Mesendoderm (in vitro differentiated cells): ENCODE measurements around the gene CCM2.

Experiments
- DNase-seq: peaks from one replicate; pipeline ENCODE4 v3.0.0; 2013
- H2AK5ac ChIP-seq: 2 replicates; pipeline ENCODE4 v1.6.1; 2013; ENCODE audit warnings: low read length, inconsistent platforms
- H2BK120ac ChIP-seq: 2 replicates; pipeline ENCODE4 v1.6.1; 2013; ENCODE audit warnings: low read depth, mild to moderate bottlenecking, low read length, moderate library complexity, mixed read lengths
- H2BK15ac ChIP-seq: replicated peaks from 2 replicates; pipeline ENCODE4 v1.6.1; 2013; ENCODE audit warnings: low read depth, mild to moderate bottlenecking, moderate library complexity
- H2BK5ac ChIP-seq: 2 replicates; pipeline ENCODE4 v1.6.1; 2013; ENCODE audit warnings: low read length, inconsistent platforms
- H3K18ac ChIP-seq: 2 replicates; pipeline ENCODE4 v1.6.1; 2013; ENCODE audit warnings: mild to moderate bottlenecking, low read length, mixed read lengths
- H3K23ac ChIP-seq: one replicate; pipeline ENCODE4 v1.6.1; 2013; ENCODE audit warnings: low read length
- H3K27ac ChIP-seq: 2 replicates; pipeline ENCODE4 v1.5.1; 2013; ENCODE audit warnings: low read depth, mild to moderate bottlenecking, inconsistent platforms, low read length, moderate library complexity
- H3K27me3 ChIP-seq: 2 replicates; pipeline ENCODE4 v1.6.1; 2013; ENCODE audit warnings: low read length, control low read depth, mild to moderate bottlenecking, inconsistent platforms; ENCODE audit not compliant: insufficient read depth, poor library complexity
- H3K36me3 ChIP-seq: 2 replicates; pipeline ENCODE4 v1.6.1; 2013; ENCODE audit warnings: low read length, inconsistent platforms; ENCODE audit not compliant: control insufficient read depth, insufficient read depth
- H3K4ac ChIP-seq: one replicate; pipeline ENCODE4 v1.6.1; 2013; ENCODE audit warnings: low read depth, mild to moderate bottlenecking, low read length, moderate library complexity
- H3K4me1 ChIP-seq: 2 replicates; pipeline ENCODE4 v1.6.1; 2013; ENCODE audit warnings: low read depth, low read length, inconsistent platforms; ENCODE audit not compliant: control insufficient read depth
- H3K4me2 ChIP-seq: 2 replicates; pipeline ENCODE4 v1.6.1; 2013; ENCODE audit warnings: low read length
- H3K4me3 ChIP-seq: 2 replicates; pipeline ENCODE4 v1.5.1; 2013; ENCODE audit warnings: mild to moderate bottlenecking, low read length
- H3K56ac ChIP-seq: one replicate; pipeline ENCODE4 v1.6.1; 2013; ENCODE audit warnings: low read length
- H3K79me1 ChIP-seq: 2 replicates; pipeline ENCODE4 v1.6.1; 2013; ENCODE audit warnings: low read length, inconsistent platforms
- H3K79me2 ChIP-seq: 2 replicates; pipeline ENCODE4 v1.6.1; 2013; ENCODE audit warnings: mild to moderate bottlenecking, low read length; ENCODE audit not compliant: control insufficient read depth, insufficient read depth
- H3K9ac ChIP-seq: 2 replicates; pipeline ENCODE4 v1.6.1; 2013; ENCODE audit warnings: low read length, inconsistent platforms
- H4K5ac ChIP-seq: one replicate; pipeline ENCODE4 v1.6.1; 2013; ENCODE audit warnings: low read length
- H4K8ac ChIP-seq: one replicate; pipeline ENCODE4 v1.6.1; 2013; ENCODE audit warnings: low read depth, mild to moderate bottlenecking, control low read depth, low read length, moderate library complexity
- WGBS: extraction: QIAGEN DNeasy Blood & Tissue Kit; methylation state at CpG from one replicate; pipeline ENCODE4 v1.1.7; 2013; ENCODE audit warnings: low lambda C conversion rate, missing lambda C conversion rate; ENCODE audit not compliant: insufficient coverage; ENCODE audit errors: extremely low coverage; 5-methylcytosine and 5-hydroxymethylcytosine counted together

The CCM2 gene

DNA sequence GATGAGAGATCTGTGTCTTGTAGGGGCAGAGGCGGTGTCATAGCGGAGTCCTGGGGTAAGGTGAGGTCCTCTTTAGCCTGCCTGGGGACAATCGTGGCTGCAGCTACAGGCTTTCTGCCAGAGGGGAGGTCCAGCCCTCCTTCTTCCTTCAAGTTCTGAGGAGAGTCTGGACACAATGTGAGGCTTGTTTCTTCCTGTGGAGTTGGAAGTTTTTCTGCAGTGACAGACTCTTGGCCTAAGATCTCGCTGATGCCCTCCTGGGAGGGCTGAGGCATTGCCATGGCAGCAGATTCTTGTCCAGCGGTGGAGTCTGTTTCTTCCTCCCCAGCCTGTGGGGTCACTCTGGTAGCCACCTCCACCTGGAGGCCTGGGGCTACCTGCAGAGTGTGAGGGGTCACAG lies 84.3 kb downstream of the CCM2 start:
- no peak overlapping the region for H3K23ac ChIP-seq
- H2BK5ac ChIP-seq, result no peak overlapping the region
- H2AK5ac ChIP-seq, result no peak overlapping the region
- H3K79me1 ChIP-seq, result no peaks in the 10 kb centered on the region
- no peaks in the 10 kb centered on the region for H3K4me1 ChIP-seq
- no peak overlapping the region for H2BK120ac ChIP-seq
- no peak overlapping the region for H2BK15ac ChIP-seq
- H3K18ac ChIP-seq, result no peak overlapping the region
- WGBS, result no CpG with 5 or more reads among the region's 5 CpGs
- no peak overlapping the region for H4K8ac ChIP-seq
- DNase-seq, result no peak
- H3K27ac ChIP-seq, result no peak overlapping the region
- no peaks in the 10 kb centered on the region for H3K79me2 ChIP-seq
- H3K56ac ChIP-seq, result no peak overlapping the region
- no peak overlapping the region for H3K4ac ChIP-seq
- no peak overlapping the region for H3K4me2 ChIP-seq
- H3K9ac ChIP-seq, result no peak overlapping the region
- H3K36me3 ChIP-seq, result no peaks in the 10 kb centered on the region
- no peak overlapping the region for H3K4me3 ChIP-seq
- no peaks in the 10 kb centered on the region for H3K27me3 ChIP-seq
- H4K5ac ChIP-seq, result no peak overlapping the region

GRCh38 chr7:45084901-45085618 lies 85.1 kb downstream of the CCM2 start:
- Histone ChIP-seq H3K23ac (no peak overlapping the region), H3K18ac (no peak overlapping the region), H2BK120ac (no peak overlapping the region), H2BK5ac (no peak overlapping the region), H4K5ac (no peak overlapping the region), H3K79me1 (no peaks in the 10 kb centered on the region), H3K27me3 (no peaks in the 10 kb centered on the region), H3K79me2 (no peaks in the 10 kb centered on the region), H2AK5ac (no peak overlapping the region), H3K9ac (no peak overlapping the region), H4K8ac (no peak overlapping the region), H3K4ac (no peak overlapping the region), H2BK15ac (no peak overlapping the region), H3K56ac (no peak overlapping the region), H3K4me3 (no peak overlapping the region), H3K27ac (no peak overlapping the region), H3K36me3 (no peaks in the 10 kb centered on the region), H3K4me2 (no peak overlapping the region), H3K4me1 (no peaks in the 10 kb centered on the region)
- no CpG with 5 or more reads among the region's 24 CpGs for WGBS
- no peak for DNase-seq

DNA sequence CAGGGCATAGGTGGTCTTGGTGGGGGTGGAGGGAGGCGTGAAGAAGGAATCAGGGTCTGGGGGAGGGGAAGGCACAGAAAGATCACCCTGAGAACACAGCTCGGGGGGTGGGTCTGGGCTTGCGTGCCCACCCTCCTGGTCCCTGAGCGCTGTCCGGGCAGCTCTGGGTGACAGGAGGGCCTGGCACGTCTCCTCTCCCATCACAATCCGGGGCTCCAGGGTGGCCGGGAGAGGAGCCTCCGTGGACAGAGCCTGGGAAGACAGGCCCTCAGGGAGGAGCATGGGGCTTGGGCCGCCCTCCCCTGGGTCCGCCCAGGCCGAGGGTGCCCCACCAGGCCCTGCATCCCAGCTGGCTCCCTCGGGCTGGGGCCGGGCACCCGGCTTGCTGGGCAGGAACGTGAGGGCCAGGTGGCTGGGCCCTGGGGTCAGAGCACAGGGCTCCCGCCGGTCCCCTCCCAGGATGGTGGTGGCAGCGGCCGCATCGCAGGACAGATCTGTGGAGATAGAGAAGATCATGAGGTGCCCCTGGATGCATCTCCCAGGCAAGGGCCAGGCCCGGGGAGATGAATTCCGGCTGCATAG lies 85.7 kb downstream of the CCM2 start:
- no peaks in the 10 kb centered on the region for H3K36me3 ChIP-seq
- no peak for DNase-seq
- no peaks in the 10 kb centered on the region for H3K79me1 ChIP-seq
- no peak overlapping the region for H3K18ac ChIP-seq
- no peak overlapping the region for H3K56ac ChIP-seq
- H4K5ac ChIP-seq, result no peak overlapping the region
- no peak overlapping the region for H3K4me2 ChIP-seq
- H2BK120ac ChIP-seq, result no peak overlapping the region
- H2BK5ac ChIP-seq, result no peak overlapping the region
- H3K4ac ChIP-seq, result no peak overlapping the region
- no peak overlapping the region for H2AK5ac ChIP-seq
- H3K23ac ChIP-seq, result no peak overlapping the region
- no peak overlapping the region for H3K27ac ChIP-seq
- H3K27me3 ChIP-seq, result no peaks in the 10 kb centered on the region
- H4K8ac ChIP-seq, result no peak overlapping the region
- H3K4me1 ChIP-seq, result no peaks in the 10 kb centered on the region
- H3K79me2 ChIP-seq, result no peaks in the 10 kb centered on the region
- no peak overlapping the region for H3K9ac ChIP-seq
- no peak overlapping the region for H2BK15ac ChIP-seq
- no CpG with 5 or more reads among the region's 23 CpGs for WGBS
- no peak overlapping the region for H3K4me3 ChIP-seq

DNA sequence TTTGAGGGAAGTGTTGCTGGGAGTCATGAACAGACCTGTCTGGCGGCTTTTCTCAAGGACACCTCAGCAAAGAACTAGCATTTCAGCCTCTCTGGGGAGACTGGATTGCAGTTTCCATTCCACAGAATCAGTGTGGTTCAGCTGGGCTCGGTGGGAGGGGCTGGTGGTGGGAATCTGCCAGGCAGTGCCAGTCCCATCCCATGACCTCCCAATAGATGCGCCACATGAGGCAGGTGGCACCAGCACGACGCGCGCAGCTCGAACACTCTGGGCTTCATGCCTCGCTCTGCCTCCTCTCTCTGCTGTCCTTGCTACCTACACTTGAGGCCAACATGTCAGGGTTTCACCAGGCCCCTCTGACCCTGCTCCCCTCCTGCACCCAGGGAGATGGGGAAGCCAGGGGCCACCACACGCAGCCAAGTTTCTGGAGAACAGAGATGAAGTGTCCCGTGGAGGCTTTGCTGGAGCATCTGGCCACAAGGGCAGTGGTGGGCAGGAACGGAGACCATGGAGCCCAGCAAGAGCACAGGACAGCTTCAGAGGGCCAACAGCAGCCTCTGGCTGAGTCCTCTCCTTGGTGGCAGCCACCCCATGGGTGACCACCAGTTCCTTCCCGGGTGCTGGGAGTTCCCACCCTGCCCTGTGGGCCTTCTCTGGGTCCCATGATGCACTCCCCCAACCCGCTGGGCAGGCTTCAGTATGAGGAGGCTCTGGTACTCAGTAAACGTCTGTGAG lies 86.5 kb downstream of the CCM2 start:
- Histone ChIP-seq H3K23ac (no peak overlapping the region), H3K18ac (no peak overlapping the region), H3K79me2 (no peaks in the 10 kb centered on the region), H2AK5ac (no peak overlapping the region), H3K79me1 (no peaks in the 10 kb centered on the region), H2BK15ac (no peak overlapping the region), H3K4me3 (no peak overlapping the region), H3K56ac (no peak overlapping the region), H3K27me3 (no peaks in the 10 kb centered on the region), H3K4ac (no peak overlapping the region), H3K4me1 (no peaks in the 10 kb centered on the region), H3K9ac (no peak overlapping the region), H3K4me2 (no peak overlapping the region), H4K8ac (no peak overlapping the region), H2BK5ac (no peak overlapping the region), H3K36me3 (no peaks in the 10 kb centered on the region), H2BK120ac (no peak overlapping the region), H4K5ac (no peak overlapping the region), H3K27ac (no peak overlapping the region)
- no peak for DNase-seq
- no CpG with 5 or more reads among the region's 15 CpGs for WGBS

DNA sequence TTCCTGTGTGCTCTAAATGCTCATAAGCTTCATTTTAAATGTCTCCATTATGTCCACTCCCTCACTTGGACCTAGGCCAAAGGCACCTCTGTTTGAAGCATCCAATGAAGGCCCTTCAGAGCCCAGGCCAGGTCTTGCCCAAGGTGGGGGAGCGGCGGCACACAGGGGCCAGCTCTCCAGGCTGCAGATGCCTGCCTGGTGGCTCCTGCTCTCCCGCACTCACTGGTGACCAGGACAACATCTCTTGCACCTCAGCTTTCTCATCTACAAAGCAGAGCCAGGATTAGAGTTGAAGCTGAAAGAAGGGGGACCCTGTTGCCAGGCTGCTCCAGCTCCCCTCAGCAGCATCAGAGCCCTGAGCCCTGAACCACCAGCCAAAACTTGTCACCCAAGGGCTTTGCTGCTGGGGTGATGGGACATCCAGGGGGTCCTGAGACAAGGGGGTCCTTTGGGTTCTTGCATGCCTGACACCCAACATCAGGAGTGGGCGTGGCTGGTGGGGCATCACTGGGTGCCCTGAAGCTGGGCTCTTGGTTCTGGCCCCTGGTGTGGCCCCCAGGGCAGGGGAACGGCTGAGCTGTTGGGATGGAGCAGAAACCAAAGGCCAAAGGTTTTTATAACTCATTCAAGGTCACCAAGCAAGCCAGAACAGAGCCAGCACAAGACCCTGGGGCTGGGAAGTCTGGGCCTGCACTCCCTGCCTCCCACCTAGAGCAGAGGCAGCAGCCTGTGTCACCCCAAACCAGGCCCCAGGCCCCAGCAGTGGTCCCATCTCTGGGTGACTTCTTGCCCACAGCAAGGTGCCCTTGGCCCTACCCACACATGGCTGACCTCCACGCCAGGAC lies 87.5 kb downstream of the CCM2 start:
- Histone ChIP-seq H2AK5ac (no peak overlapping the region), H3K79me2 (no peaks in the 10 kb centered on the region), H3K27ac (no peak overlapping the region), H3K36me3 (no peaks in the 10 kb centered on the region), H3K4me2 (no peak overlapping the region), H3K23ac (no peak overlapping the region), H3K56ac (no peak overlapping the region), H3K4ac (no peak overlapping the region), H4K8ac (no peak overlapping the region), H3K9ac (no peak overlapping the region), H3K4me3 (no peak overlapping the region), H2BK5ac (no peak overlapping the region), H3K18ac (no peak overlapping the region), H3K27me3 (no peaks in the 10 kb centered on the region), H2BK15ac (no peak overlapping the region), H3K79me1 (no peaks in the 10 kb centered on the region), H2BK120ac (no peak overlapping the region), H4K5ac (no peak overlapping the region), H3K4me1 (no peaks in the 10 kb centered on the region)
- DNase-seq, result no peak
- WGBS, result no CpG with 5 or more reads among the region's 6 CpGs
